Naive B cell (primary cell): ENCODE results near the gene TIPRL. TPM values are rescaled to one million over a fixed set of nuclear protein-coding genes. Genes with fewer than 3 reads are reported as not detected.
"Not testable (repeated sequence)": the region's sequence is repeated elsewhere in the genome, so short reads cannot be mapped to it uniquely, and the experiment has no call there.

Experiments used
- ATAC-seq, 2 donors: fragments of 150-1000 bp; cut with Tn5 transposase; 2 replicates each; pipeline ENCODE4 v1.10.0; 2021; ENCODE audit warnings: low read depth in 2 of 2, mild to moderate bottlenecking in 2 of 2, moderate library complexity in 2 of 2
- DNase-seq: peaks from one replicate; pipeline ENCODE4 v3.0.0; 2022
- H3K27ac Mint-ChIP-seq, 6 donors: one replicate each; pipeline ENCODE4 v1.8.0; 2020 to 2022; ENCODE audit warnings: mild to moderate bottlenecking in 6 of 6, mixed read lengths in 6 of 6, moderate library complexity in 5 of 6, inconsistent platforms in 2 of 6
- H3K27me3 Mint-ChIP-seq, 3 donors: one replicate each; pipeline ENCODE4 v1.8.0; 2021 to 2022; ENCODE audit warnings: mixed read lengths in 3 of 3, mild to moderate bottlenecking in 1 of 3
- H3K36me3 Mint-ChIP-seq, 2 donors: one replicate each; pipeline ENCODE4 v1.8.0; 2020 to 2022; ENCODE audit warnings: mixed read lengths in 2 of 2, inconsistent platforms in 1 of 2, mild to moderate bottlenecking in 1 of 2
- H3K4me1 Mint-ChIP-seq, 3 donors: one replicate each; pipeline ENCODE4 v1.8.0; 2020 to 2022; ENCODE audit warnings: mixed read lengths in 3 of 3, inconsistent platforms in 1 of 3, mild to moderate bottlenecking in 1 of 3, moderate library complexity in 1 of 3
- H3K4me3 Mint-ChIP-seq, 8 donors: one replicate each; pipeline ENCODE4 v1.8.0; 2020 to 2022; ENCODE audit warnings: mild to moderate bottlenecking in 8 of 8, mixed read lengths in 8 of 8, moderate library complexity in 8 of 8, inconsistent platforms in 2 of 8
- H3K9me3 Mint-ChIP-seq, 7 donors: one replicate each; pipeline ENCODE4 v1.8.0; 2020 to 2022; ENCODE audit warnings: mixed read lengths in 7 of 7, mild to moderate bottlenecking in 5 of 7, inconsistent platforms in 2 of 7, moderate library complexity in 1 of 7
- polyA plus RNA-seq, 6 donors: library from polyadenylated mRNA; unstranded; fragments of 300-500 nt; fragmentation: Illumina TruSeq; gene quantifications; one replicate each; pipeline ENCODE4 v1.2.3, GENCODE V29; 2021; ENCODE audit warnings: low read depth in 6 of 6

Gene TIPRL
- polyA plus RNA-seq, 6 donors from 2014 or later = 28.0 to 38.2 (median 33.9) TPM

DNA sequence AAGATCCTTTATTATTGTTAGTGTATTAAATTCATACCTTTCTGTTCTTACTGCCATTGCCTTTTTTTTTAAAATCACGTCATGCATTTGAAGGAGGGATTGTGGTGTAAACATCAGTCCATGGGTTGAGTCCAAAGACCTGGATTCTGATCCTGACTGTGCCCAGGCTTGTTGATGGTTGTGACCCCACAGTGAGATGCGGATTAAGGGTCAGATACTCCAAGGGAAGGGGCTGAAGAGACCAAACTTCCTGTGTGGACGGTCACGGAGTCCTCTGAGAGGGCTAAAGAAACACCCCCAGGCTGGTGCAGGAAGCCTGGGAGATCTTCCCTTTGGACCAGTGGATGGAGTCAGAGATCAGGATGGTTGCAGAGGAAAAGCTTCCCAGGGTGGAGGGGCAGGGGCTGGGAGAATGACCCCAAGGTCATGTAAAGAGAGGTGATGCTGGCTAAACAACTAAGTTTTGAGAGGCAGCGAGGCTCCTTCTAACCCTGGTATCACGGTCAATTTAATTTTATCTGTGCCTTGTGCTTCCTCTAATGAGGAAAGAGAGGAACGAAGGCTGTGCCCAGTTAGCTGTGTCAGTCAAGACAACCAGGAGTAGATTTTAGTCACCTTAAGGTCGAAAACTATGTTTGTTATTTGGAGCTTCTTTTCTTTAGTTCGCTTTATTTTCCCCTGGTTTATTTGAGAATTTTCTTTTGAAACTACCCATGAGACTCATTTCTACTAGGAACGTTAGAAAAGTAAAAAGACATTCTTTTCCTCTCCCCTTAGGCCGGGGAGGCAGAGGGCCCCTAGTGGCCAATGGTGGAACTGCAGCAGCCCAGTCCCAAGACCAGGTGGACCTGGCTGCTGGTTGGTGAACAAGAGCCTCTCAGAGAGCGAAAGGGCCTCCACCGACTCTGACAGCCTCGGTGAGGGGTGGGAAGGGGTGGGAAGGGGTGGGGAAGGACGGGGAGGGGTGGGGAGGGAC is 33.3 kb upstream of the TIPRL start:
- Mint-ChIP-seq H3K27ac (peak overlapping the region in 4 of 6 donors; percentile 33 to 92 (median 89)), H3K36me3 (no peaks in the 10 kb centered on the region), H3K9me3 (no peaks in the 10 kb centered on the region), H3K27me3 (no peaks in the 10 kb centered on the region), H3K4me1 (peaks cover 13 to 18% (median 14%) of the 10 kb centered on the region in 3 donors), H3K4me3 (peak overlapping the region; percentile 24 to 84 (median 74))
- peak; percentile 81 for DNase-seq
- peak; percentile 98 to 99 for ATAC-seq

- Mint-ChIP-seq H3K4me1 (peaks cover 13 to 18% (median 14%) of the 10 kb centered on the region in 3 donors), H3K4me3 (peak overlapping the region in 6 of 8 donors; percentile 24 to 68 (median 46)), H3K9me3 (no peaks in the 10 kb centered on the region), H3K36me3 (no peaks in the 10 kb centered on the region), H3K27ac (peak overlapping the region in 2 of 6 donors; percentile 69 to 86), H3K27me3 (no peaks in the 10 kb centered on the region)
- no peak for DNase-seq
- ATAC-seq = no peak
Observed at GRCh38 chr1:168146160-168146539, 32.6 kb upstream of the TIPRL start.

DNA sequence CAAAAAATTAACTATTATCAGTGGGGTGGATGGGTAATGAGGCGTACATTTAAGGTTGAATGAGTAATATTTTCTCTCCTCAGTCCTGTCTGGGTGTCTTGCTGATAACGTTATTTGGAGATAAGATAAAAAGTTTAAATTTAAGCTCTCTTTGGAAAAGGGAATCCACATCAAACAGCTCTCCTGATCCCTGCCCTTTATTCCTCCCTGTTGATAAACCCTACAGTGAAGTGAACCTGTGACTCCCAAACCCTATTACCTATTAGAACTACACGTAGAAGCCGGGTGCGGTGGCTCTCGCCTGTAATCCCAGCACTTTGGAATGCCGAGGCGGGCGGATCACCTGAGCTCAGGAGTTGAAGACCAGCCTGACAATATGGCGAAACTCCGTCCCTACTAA is 32.1 kb upstream of the TIPRL start:
- no peaks in the 10 kb centered on the region for H3K27me3 Mint-ChIP-seq
- ATAC-seq (no peak), DNase-seq (no peak)
- H3K4me1 Mint-ChIP-seq = peaks cover 13 to 18% (median 14%) of the 10 kb centered on the region in 3 donors
- no peak overlapping the region for H3K27ac Mint-ChIP-seq
- H3K36me3 Mint-ChIP-seq = no peaks in the 10 kb centered on the region
- peak overlapping the region in 1 of 8 donors; percentile 13 for H3K4me3 Mint-ChIP-seq
- H3K9me3 Mint-ChIP-seq = no peaks in the 10 kb centered on the region

GRCh38 chr1:168148916-168149315 is 29.8 kb upstream of the TIPRL start:
- DNase-seq = peak; percentile 32
- Mint-ChIP-seq H3K27me3 (no peaks in the 10 kb centered on the region), H3K9me3 (peaks cover 0 to under 1% (median 0%) of the 10 kb centered on the region in 7 donors), H3K36me3 (no peaks in the 10 kb centered on the region), H3K27ac (peak overlapping the region in 4 of 6 donors; percentile 18 to 46 (median 37)), H3K4me1 (peaks cover 13 to 19% (median 14%) of the 10 kb centered on the region in 3 donors), H3K4me3 (peak overlapping the region in 2 of 8 donors; percentile 19 to 33)
- peak; percentile 55 to 65 for ATAC-seq

DNA sequence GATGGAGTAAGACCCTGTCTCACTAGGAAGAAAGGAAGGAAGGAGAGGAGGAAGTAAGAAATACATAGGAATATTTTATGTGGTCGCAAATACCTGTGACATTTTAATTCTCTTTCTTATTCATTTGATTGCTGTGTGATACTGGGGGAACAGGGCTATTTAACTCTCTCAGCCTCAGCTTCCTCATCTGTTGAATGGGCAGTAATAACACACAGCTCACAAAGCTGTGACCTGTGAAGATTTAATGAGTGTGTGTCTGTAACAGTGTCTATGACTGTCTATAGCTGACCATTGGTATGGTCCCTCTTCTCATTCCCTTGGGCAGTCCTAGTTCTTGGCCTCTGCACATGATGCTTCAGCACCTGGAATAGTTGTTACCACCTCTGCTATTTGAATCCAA is 28.5 kb upstream of the TIPRL start:
- peak overlapping the region in 2 of 6 donors; percentile 30 to 32 for H3K27ac Mint-ChIP-seq

DNA sequence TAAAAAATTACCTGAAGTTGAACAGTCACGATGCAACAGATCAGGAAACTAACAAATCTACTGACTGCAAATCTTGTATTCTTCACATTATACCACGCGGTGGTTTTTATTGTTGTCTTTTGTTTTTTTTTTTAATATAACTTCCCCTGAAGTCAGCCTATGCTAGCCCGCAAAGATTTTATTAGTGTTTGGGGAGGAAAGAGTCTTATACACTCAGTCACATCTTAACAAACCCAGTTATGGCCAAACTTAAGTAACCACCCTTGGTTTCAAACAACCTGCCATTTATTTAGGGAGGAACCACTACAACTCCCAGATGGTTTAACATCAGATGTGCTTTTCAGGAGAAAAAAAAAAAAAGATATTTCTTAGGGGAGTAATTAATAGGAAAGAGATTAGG is 26.8 kb upstream of the TIPRL start:
- Mint-ChIP-seq H3K9me3 (peaks cover 0 to 22% (median 3%) of the 10 kb centered on the region in 7 donors), H3K27ac (no peak overlapping the region)

More for the DNA sequence above, 28.5 kb upstream of the TIPRL start:
- Mint-ChIP-seq H3K4me1 (peaks cover 11 to 24% (median 11%) of the 10 kb centered on the region in 3 donors), H3K4me3 (no peak overlapping the region), H3K9me3 (peaks cover 0 to 7% (median 3%) of the 10 kb centered on the region in 7 donors), H3K36me3 (no peaks in the 10 kb centered on the region), H3K27me3 (no peaks in the 10 kb centered on the region)
- DNase-seq (no peak), ATAC-seq (no peak)

DNA sequence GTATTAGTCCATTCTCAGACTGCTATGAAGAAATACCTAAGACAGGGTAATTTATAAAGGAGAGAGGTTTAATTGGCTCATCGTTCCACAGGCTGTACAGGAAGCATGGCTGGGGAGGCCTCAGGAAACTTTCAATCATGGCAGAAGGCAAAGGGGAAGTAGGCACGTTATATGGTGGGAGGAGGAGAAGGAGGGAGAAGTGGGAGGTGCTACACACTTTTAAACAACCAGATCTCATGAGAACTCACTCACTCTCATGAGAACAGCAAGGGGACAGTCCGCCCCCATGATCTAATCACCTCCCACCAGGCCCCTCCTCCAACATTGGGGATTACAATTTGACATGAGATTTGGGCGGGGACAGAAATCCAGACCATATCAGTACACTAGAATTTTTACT is 24.1 kb upstream of the TIPRL start:
- H3K4me3 Mint-ChIP-seq = not testable (repeated sequence)

More for the DNA sequence above, 26.8 kb upstream of the TIPRL start:
- ATAC-seq (no peak), DNase-seq (no peak)
- no peaks in the 10 kb centered on the region for H3K36me3 Mint-ChIP-seq
- H3K4me3 Mint-ChIP-seq = no peak overlapping the region
- H3K4me1 Mint-ChIP-seq = peaks cover 4 to 17% (median 4%) of the 10 kb centered on the region in 3 donors
- H3K27me3 Mint-ChIP-seq = no peaks in the 10 kb centered on the region

DNA sequence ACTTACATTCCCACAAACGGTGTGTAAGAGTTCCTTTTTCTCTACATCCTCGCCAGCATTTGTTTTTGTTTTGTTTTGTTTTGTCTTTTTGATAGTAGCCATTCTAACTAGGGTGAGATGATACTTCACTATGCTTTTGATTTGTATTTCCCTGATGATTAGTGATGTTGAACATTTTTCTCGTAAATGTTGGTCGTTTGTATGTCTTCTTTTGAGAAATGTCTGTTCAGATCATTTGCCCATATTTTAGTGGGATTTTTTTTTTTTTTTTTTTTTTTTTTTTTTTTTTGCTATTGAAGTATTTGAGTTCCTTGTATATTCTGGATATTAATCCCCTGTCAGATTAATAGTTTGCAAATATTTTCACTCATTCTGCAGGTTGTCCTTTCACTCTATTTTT is 22.9 kb upstream of the TIPRL start:
- DNase-seq = no peak
- H3K4me3 Mint-ChIP-seq = no peak overlapping the region
- no peak for ATAC-seq
- peaks cover 16 to 59% (median 30%) of the 10 kb centered on the region in 7 donors for H3K9me3 Mint-ChIP-seq
- peaks cover 0 to 24% (median 20%) of the 10 kb centered on the region in 3 donors for H3K27me3 Mint-ChIP-seq
- H3K4me1 Mint-ChIP-seq = peaks cover 0 to 10% (median 0%) of the 10 kb centered on the region in 3 donors
- H3K36me3 Mint-ChIP-seq = peaks cover 14 to 32% of the 10 kb centered on the region in 2 donors
- H3K27ac Mint-ChIP-seq = no peak overlapping the region

More for the DNA sequence above, 24.1 kb upstream of the TIPRL start:
- peak in 1 of 2 donors; percentile 20 for ATAC-seq
- Mint-ChIP-seq H3K9me3 (peaks cover 6 to 47% (median 19%) of the 10 kb centered on the region in 7 donors), H3K4me1 (peaks cover 0 to 10% (median 0%) of the 10 kb centered on the region in 3 donors), H3K36me3 (peaks cover 7 to 20% of the 10 kb centered on the region in 2 donors), H3K27ac (peak overlapping the region in 1 of 6 donors; percentile 73), H3K27me3 (peaks cover 0 to 13% (median 10%) of the 10 kb centered on the region in 3 donors)
- not testable (repeated sequence) for DNase-seq

- H3K4me3 Mint-ChIP-seq = no peak overlapping the region
- H3K9me3 Mint-ChIP-seq = peaks cover 20 to 70% (median 34%) of the 10 kb centered on the region in 7 donors
- H3K27me3 Mint-ChIP-seq = peaks cover 0 to 24% (median 20%) of the 10 kb centered on the region in 3 donors
- H3K4me1 Mint-ChIP-seq = peaks cover 4 to 17% (median 4%) of the 10 kb centered on the region in 3 donors
- ATAC-seq (no peak), DNase-seq (no peak)
- H3K27ac Mint-ChIP-seq = no peak overlapping the region
- peaks cover 19 to 35% of the 10 kb centered on the region in 2 donors for H3K36me3 Mint-ChIP-seq
Observed at GRCh38 chr1:168157638-168158037, 21.1 kb upstream of the TIPRL start.

- Mint-ChIP-seq H3K27ac (no peak overlapping the region), H3K9me3 (peaks cover 20 to 70% (median 34%) of the 10 kb centered on the region in 7 donors), H3K36me3 (peaks cover 19 to 35% of the 10 kb centered on the region in 2 donors), H3K4me1 (peaks cover 13 to 25% (median 17%) of the 10 kb centered on the region in 3 donors), H3K4me3 (no peak overlapping the region), H3K27me3 (peaks cover 0 to 24% (median 20%) of the 10 kb centered on the region in 3 donors)
- no peak for DNase-seq
- no peak for ATAC-seq
Observed at GRCh38 chr1:168159251-168159650, 19.5 kb upstream of the TIPRL start.

DNA sequence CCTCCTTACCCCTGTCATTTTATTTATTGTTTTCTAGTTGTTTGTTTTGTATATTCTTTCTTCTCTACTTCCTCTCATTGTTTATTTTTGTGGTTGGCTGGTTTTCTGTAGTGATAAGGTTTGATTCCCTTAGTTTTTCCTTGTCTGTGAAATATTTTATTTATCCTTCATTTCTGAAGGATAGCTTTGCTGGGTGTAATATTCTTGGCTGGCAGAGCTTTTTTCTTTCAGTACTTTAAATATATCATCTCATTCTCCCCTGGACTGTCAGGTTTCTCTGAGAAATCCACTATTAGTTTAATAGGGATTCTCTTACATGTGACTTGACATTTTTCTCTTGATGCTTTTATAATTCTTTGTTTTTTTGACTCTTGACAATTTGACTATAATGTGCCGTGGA is 18.8 kb upstream of the TIPRL start:
- H3K9me3 Mint-ChIP-seq = peaks cover 20 to 65% (median 34%) of the 10 kb centered on the region in 7 donors
- peaks cover 19 to 35% of the 10 kb centered on the region in 2 donors for H3K36me3 Mint-ChIP-seq
- no peak for DNase-seq
- no peak for ATAC-seq
- peaks cover 13 to 26% (median 24%) of the 10 kb centered on the region in 3 donors for H3K4me1 Mint-ChIP-seq
- peaks cover 0 to 24% (median 20%) of the 10 kb centered on the region in 3 donors for H3K27me3 Mint-ChIP-seq
- H3K27ac Mint-ChIP-seq = no peak overlapping the region
- no peak overlapping the region for H3K4me3 Mint-ChIP-seq

- Mint-ChIP-seq H3K4me1 (peaks cover 13 to 29% (median 24%) of the 10 kb centered on the region in 3 donors), H3K27ac (no peak overlapping the region), H3K9me3 (peaks cover 20 to 53% (median 34%) of the 10 kb centered on the region in 7 donors), H3K27me3 (peaks cover 0 to 24% (median 20%) of the 10 kb centered on the region in 3 donors), H3K4me3 (no peak overlapping the region), H3K36me3 (peaks cover 19 to 35% of the 10 kb centered on the region in 2 donors)
- no peak for DNase-seq
- ATAC-seq = no peak
Observed at GRCh38 chr1:168161459-168161858, 17.3 kb upstream of the TIPRL start.

- DNase-seq = peak; percentile 43
Observed at GRCh38 chr1:168163670-168164069, 15.1 kb upstream of the TIPRL start.

More at GRCh38 chr1:168163670-168164069, 15.1 kb upstream of the TIPRL start:
- peaks cover 13 to 26% of the 10 kb centered on the region in 2 donors for H3K36me3 Mint-ChIP-seq
- peak overlapping the region in 2 of 6 donors; percentile 32 to 78 for H3K27ac Mint-ChIP-seq
- H3K4me1 Mint-ChIP-seq = peaks cover 13 to 29% (median 24%) of the 10 kb centered on the region in 3 donors
- ATAC-seq = peak; percentile 99
- H3K4me3 Mint-ChIP-seq = peak overlapping the region in 2 of 8 donors; percentile 21 to 50
- H3K9me3 Mint-ChIP-seq = peaks cover 12 to 31% (median 19%) of the 10 kb centered on the region in 7 donors
- peaks cover 0 to 16% (median 14%) of the 10 kb centered on the region in 3 donors for H3K27me3 Mint-ChIP-seq
